ENCODE results near the gene ZBTB32.

DNA sequence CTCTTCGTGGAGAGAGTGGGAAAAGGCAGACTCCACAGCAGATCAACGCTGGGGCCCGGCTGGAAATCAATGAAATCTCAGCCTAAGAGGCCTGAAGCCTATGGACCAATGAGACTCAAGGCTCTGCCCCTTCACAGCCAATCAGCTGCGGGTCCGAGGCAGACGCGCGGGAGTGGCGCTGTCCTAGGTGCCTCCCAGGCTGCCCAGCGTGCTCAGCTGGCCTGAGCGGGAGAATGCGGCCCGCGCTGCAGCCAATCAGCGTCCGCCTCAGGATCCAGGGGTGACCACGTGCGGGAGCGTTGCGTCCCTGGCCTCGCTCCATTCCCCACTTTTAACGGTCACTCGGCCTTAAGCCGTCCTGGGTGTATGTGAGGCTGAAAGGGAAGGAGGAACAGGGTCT is at the start of gene ZBTB32:
- TF ChIP-seq, protein P1, sequence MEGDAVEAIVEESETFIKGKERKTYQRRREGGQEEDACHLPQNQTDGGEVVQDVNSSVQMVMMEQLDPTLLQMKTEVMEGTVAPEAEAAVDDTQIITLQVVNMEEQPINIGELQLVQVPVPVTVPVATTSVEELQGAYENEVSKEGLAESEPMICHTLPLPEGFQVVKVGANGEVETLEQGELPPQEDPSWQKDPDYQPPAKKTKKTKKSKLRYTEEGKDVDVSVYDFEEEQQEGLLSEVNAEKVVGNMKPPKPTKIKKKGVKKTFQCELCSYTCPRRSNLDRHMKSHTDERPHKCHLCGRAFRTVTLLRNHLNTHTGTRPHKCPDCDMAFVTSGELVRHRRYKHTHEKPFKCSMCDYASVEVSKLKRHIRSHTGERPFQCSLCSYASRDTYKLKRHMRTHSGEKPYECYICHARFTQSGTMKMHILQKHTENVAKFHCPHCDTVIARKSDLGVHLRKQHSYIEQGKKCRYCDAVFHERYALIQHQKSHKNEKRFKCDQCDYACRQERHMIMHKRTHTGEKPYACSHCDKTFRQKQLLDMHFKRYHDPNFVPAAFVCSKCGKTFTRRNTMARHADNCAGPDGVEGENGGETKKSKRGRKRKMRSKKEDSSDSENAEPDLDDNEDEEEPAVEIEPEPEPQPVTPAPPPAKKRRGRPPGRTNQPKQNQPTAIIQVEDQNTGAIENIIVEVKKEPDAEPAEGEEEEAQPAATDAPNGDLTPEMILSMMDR (IDR thresholded peaks at IDR 0.05): no peak
- TF ChIP-seq EZH2 (IDR thresholded peaks at IDR 0.05): no peak
